AG04449 (cell line): ENCODE data around the gene EFNA2.

ENCODE experiments used
- CTCF ChIA-PET: fragments of 350-600 bp; formaldehyde crosslinking; extraction: SDS; loops from one replicate; lab custom pipeline; 2021; ENCODE audit warnings: antibody characterized with exemption; lab: Yijun Ruan, JAX
- POLR2A ChIA-PET: fragments of 400-600, 350-600 bp; formaldehyde crosslinking; extraction: SDS; loops from one replicate; lab custom pipeline; 2020; ENCODE audit warnings: antibody characterized with exemption, inconsistent platforms; lab: Yijun Ruan, JAX
- DNase-seq: peaks from one replicate; pipeline ENCODE4 v3.0.0-alpha.2; 2010; ENCODE audit warnings: low read depth, low spot score
- H3K4me3 ChIP-seq: 2 replicates; pipeline ENCODE4 v1.5.1; 2011; ENCODE audit warnings: low read depth, mild to moderate bottlenecking, control low read depth, low read length
- TF ChIP-seq, protein P1 (sequence below): IDR thresholded peaks from one replicate; pipeline ENCODE4 v1.5.1; 2011; ENCODE audit warnings: mild to moderate bottlenecking, moderate library complexity, low read length, control low read depth, inconsistent platforms; ENCODE audit not compliant: insufficient read depth; ENCODE audit errors: missing control alignments

The EFNA2 gene

DNA sequence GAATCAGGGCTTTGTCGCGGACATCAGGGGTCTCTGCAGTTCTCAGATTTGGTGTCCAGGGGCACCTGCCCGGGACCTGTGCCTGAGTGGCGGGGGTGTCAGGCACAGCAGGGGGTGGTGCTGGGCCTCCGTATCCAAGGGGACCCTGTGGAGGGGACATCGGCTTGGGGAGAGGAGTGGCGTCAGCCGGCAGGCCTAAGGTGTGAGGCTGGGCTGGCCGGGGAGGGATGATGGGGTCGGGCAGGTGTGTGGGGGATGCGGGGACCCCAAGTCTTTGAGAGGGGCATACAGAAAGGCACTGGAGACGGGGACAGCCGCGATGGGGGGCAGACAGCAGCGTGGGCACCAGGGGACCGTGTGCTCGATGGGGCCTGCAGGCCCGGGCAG is 2.5 kb downstream of the EFNA2 start:
- DNase-seq, result no peak
- H3K4me3 ChIP-seq, result no peak overlapping the region
- CTCF ChIA-PET, result no interaction called here
- POLR2A ChIA-PET, result no interaction called here
- TF ChIP-seq, protein P1, sequence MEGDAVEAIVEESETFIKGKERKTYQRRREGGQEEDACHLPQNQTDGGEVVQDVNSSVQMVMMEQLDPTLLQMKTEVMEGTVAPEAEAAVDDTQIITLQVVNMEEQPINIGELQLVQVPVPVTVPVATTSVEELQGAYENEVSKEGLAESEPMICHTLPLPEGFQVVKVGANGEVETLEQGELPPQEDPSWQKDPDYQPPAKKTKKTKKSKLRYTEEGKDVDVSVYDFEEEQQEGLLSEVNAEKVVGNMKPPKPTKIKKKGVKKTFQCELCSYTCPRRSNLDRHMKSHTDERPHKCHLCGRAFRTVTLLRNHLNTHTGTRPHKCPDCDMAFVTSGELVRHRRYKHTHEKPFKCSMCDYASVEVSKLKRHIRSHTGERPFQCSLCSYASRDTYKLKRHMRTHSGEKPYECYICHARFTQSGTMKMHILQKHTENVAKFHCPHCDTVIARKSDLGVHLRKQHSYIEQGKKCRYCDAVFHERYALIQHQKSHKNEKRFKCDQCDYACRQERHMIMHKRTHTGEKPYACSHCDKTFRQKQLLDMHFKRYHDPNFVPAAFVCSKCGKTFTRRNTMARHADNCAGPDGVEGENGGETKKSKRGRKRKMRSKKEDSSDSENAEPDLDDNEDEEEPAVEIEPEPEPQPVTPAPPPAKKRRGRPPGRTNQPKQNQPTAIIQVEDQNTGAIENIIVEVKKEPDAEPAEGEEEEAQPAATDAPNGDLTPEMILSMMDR, result no peak

DNA sequence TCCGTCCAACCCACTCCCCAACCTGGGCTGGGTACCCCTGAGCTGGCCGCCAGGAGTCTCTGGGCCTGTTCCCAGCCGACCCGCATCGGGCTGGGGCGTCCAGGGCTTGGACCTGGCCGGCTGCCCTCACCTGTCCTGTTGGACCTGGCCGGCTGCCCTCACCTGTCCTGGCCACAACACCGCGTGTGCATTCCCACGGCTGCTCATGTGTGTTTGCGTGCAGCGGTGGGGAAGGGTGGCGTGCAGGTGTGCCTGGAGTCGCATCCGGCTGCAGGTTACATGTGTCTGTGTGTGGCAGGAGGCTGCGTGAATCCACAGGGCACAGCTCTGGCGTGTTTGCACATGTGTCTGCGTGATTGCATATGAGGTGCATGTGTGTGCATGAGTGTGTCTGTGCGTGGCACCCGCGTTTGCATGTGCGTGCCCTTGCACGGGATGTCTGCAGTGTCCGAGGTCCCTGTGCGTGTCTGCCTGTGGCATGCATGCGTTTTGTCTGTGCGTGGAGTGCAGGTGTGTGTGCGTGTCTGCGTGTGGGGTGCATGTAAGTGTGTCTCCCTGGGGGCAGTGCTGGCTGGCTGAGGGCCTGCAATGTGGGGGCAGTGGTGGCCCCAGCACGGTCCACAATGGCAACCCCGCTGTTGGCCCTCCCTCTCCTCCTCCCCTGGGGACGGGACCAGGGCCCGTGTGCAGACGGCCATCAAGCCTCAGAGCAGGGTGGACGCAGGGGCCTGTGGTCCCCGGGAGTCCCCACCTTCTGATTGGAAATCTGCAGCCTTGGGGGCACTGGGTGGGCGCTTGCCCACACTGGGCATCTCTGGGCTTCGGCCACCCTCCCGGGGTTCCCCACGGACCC is 3.4 kb downstream of the EFNA2 start:
- no peak overlapping the region for H3K4me3 ChIP-seq
- ChIA-PET POLR2A (no interaction called here), CTCF (interaction anchor here (0.9 kb wide), 1 partner anchor 11 kb away, joined by 3 read pairs; no protein-coding TSS in a partner anchor)
- TF ChIP-seq, protein P1, result no peak
- no peak for DNase-seq

DNA sequence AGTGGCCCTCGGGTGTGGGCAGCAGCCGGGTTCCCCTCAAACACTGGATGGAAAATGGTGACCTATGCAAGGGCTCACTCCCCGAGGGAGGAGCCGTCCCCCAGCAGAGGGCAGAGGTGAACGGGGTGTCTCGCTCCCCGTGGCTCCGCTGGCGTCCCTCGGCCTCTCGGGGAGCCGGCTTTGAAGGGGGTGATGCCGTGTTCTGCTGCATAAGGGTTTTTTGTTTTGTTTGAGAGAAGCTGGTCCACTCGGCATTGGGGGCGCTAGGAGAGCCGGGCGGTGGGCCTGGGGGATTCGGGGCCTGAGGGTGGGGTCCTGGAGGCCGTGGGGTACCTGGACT is 4.0 kb downstream of the EFNA2 start:
- DNase-seq, result no peak
- TF ChIP-seq, protein P1, result no peak
- H3K4me3 ChIP-seq, result no peak overlapping the region
- ChIA-PET POLR2A (no interaction called here), CTCF (no interaction called here)

DNA sequence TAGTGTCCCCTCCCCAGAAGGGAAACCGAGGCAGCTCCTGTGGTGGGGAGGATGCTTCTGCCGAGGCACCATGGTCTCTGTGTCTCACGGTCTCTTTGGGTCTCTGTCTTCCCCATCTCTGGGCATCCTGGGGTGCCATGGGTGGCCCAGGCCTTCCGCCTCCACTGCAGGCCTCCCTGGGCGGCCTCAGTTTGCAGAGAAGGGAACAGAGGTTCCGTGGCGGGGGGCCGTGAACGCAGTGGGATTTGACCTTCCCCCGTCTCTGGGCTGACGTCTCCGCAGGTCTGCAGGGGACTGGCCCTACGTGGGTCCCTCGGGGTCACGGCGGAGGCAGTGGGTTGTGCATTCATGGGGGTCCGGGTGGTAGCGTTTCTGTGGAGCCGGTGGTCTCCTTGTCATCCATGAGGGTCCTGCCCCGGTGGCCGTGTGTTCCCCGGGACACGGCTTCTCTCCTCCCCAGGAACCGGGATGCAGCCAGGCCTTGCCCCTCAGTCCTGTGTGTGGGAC is 4.6 kb downstream of the EFNA2 start:
- POLR2A ChIA-PET, result no interaction called here
- CTCF ChIA-PET, result no interaction called here
- no peak overlapping the region for H3K4me3 ChIP-seq
- TF ChIP-seq, protein P1, result no peak
- no peak for DNase-seq

DNA sequence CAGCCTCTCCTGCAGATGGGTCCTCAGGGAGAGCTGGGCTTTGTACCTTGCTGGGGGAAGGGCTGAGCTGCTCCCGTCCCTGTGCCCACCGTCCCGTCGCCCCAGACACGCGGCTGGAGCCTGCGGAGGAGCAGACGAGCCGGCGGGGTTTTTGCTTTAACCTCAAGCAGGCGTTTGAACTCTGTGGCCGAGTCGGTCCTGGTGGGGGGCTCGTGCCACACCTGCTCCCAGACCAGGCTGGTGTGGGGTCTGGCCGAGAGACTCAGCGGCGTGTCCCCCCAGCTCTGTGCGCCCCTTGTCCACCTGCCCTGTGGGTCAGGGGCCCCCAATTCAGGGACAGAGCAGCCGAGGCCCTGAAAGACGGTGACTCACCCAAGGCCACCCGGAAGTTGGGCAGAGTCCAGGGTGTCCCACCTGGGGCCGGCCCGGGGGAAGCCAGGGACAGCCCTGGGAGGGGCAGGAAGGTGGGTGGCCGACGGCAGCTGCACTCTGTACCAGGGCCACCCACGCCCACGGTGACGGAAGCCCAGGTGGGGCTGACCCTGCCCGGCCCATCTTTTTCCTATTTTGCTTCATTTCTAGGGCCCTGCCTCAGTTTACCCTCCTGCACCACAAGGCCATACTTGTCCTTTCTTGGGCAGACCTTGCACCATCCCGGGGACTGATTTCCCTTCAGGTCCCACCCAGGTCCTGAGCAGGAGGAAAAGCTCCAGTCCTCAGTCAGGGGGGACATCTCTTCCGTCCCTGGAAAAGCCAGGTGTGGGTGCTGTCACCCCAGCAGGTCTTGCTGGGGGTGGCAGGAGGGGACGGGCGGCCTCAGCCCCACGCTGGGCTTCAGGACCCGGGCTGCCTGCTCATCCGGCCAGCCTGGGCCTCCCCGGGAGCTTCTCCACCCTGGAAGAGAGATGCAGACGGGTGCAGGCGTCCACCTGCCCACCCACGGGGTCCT is 5.3 kb downstream of the EFNA2 start:
- H3K4me3 ChIP-seq, result no peak overlapping the region
- CTCF ChIA-PET, result interaction anchor here (1.0 to 1.2 kb wide), 3 partner anchors 11 to 71 kb away, joined by 3 to 5 read pairs (median 3); no protein-coding TSS in a partner anchor
- DNase-seq, result no peak
- POLR2A ChIA-PET, result interaction anchor here (1.2 kb wide), 1 partner anchor 12 kb away, joined by 4 read pairs; no protein-coding TSS in a partner anchor
- TF ChIP-seq, protein P1, result no peak
